Adrenal gland (tissue), 12 donors: ENCODE measurements around the gene N4BP2. TPM values are rescaled to one million over a fixed set of nuclear protein-coding genes. Genes with fewer than 3 reads are reported as not detected.

Experiments used
- DNase-seq, 7 donors: peaks; one replicate each; pipeline ENCODE4 v3.0.0-alpha.2; 2019 to 2020
- H3K27ac ChIP-seq, 5 donors: fragments of 200-600 bp; sonication (generic) in 4 of 5; 1 replicate in 3 of 5; 2 replicates in 2 of 5; pipeline versions ENCODE4 v1.5.1 to v1.8.0; 2016 to 2020; ENCODE audit warnings: mild to moderate bottlenecking in 1 of 5
- H3K27me3 ChIP-seq: fragments of 200-600 bp; 2 replicates; pipeline ENCODE4 v1.8.0; 2021
- H3K36me3 ChIP-seq, 2 donors: fragments of 200-600 bp; replicated peaks in 1 of 2; 1 replicate in 1 of 2; 2 replicates in 1 of 2; pipeline versions ENCODE4 v1.5.1 to v1.8.0; 2018 to 2022
- H3K4me1 ChIP-seq, 2 donors: fragments of 200-600 bp; replicated peaks in 1 of 2; 1 replicate in 1 of 2; 2 replicates in 1 of 2; pipeline versions ENCODE4 v1.5.1 to v1.8.0; 2018 to 2021
- H3K4me3 ChIP-seq, 4 donors: fragments of 200-600 bp; sonication (generic) in 3 of 4; one replicate each; pipeline ENCODE4 v1.5.1; 2016 to 2018
- H3K9me3 ChIP-seq, 3 donors: fragments of 200-600 bp; sonication (generic) in 1 of 3; replicated peaks in 1 of 3; 1 replicate in 2 of 3; 2 replicates in 1 of 3; pipeline versions ENCODE4 v1.5.1 to v1.8.0; 2016 to 2021
- CTCF ChIP-seq, 6 experiments: fragments of 450-650 bp in 4 of 6; fragments of 200-600 bp in 2 of 6; sonication (generic) in 1 of 6; IDR thresholded peaks; 1 replicate in 5 of 6; 2 replicates in 1 of 6; pipeline versions ENCODE4 v1.5.1 to v1.8.0; 2016 to 2021; ENCODE audit warnings: antibody characterized with exemption in 6 of 6, mild to moderate bottlenecking in 2 of 6, moderate library complexity in 1 of 6
- POLR2A ChIP-seq, 2 donors: fragments of 450-650 bp; IDR thresholded peaks; one replicate each; pipeline ENCODE4 v1.6.1; 2017; ENCODE audit warnings: antibody characterized with exemption in 2 of 2, mild to moderate bottlenecking in 2 of 2, moderate library complexity in 1 of 2
- WGBS, 4 donors: extraction: QIAGEN DNeasy Blood & Tissue Kit in 2 of 4; methylation state at CpG; one replicate each; pipeline versions ENCODE4 v1.1.5 to v1.1.7; 2013 to 2017; 5-methylcytosine and 5-hydroxymethylcytosine counted together
- intact Hi-C, 2 donors: fragments of 100-400 bp; cut with DNase I; formaldehyde crosslinking; loops; one replicate each; pipeline versions ENCODE4 v1.14.1 to v1.15.0; 2022 to 2023
- polyA plus RNA-seq, 3 donors: library from polyadenylated mRNA; stranded (reverse); fragments of 200-250 nt in 2 of 3; fragments of 350-450 nt in 1 of 3; fragmentation: Illumina TruSeq in 1 of 3; extraction: RNeasy Lipid Tissue Mini Kit (QIAGEN cat#74804) in 1 of 3; gene quantifications; one replicate each; pipeline ENCODE4 v1.2.3, GENCODE V29; 2013 to 2014
- total RNA-seq, 9 donors: library from RNA; depleted of rRNA in 4 of 9; stranded (reverse); fragments of >200 nt in 4 of 9; fragments of 120-200 nt in 1 of 9; fragmentation: NEBNext Ultra II Directional in 1 of 9; extraction: Animal tissue kit (Norgen Biotek cat#: 25700) in 1 of 9; gene quantifications; one replicate each; pipeline versions ENCODE4 v1.1.0 to v1.2.4, GENCODE V29; 2013 to 2023
- donor health status: healthy with polysubstance abuse.
- donor health status: Bipolar disorder and iron deficiency.
- donor health status: DM: yes; HTN: yes; CAD: no.
- donor health status: DM: no; HTN: no; CAD: no.
- donor health status: DM: no; HTN: no; CAD: no.
- donor health status: DM: yes; HTN: yes; CAD: no.

Gene N4BP2
- total and polyA plus RNA-seq, 12 donors = 0.97 to 15.1 (median 4.6) TPM

- Histone ChIP-seq H3K4me3 (no peak overlapping the region), H3K27me3 (no peaks in the 10 kb centered on the region), H3K27ac (no peak overlapping the region), H3K36me3 (no peaks in the 10 kb centered on the region), H3K9me3 (no peaks in the 10 kb centered on the region), H3K4me1 (no peaks in the 10 kb centered on the region)
- WGBS, 4 donors = 82 to 93% (median 89%) methylated on average over 4 of the region's 4 CpGs
- DNase-seq = no peak
- intact Hi-C loops = no loop called here
- TF ChIP-seq POLR2A (IDR thresholded peaks at IDR 0.05) (no peak), CTCF (IDR thresholded peaks at IDR 0.05) (no peak)
Observed at GRCh38 chr4:40157436-40157835, 100.8 kb downstream of the N4BP2 start.

DNA sequence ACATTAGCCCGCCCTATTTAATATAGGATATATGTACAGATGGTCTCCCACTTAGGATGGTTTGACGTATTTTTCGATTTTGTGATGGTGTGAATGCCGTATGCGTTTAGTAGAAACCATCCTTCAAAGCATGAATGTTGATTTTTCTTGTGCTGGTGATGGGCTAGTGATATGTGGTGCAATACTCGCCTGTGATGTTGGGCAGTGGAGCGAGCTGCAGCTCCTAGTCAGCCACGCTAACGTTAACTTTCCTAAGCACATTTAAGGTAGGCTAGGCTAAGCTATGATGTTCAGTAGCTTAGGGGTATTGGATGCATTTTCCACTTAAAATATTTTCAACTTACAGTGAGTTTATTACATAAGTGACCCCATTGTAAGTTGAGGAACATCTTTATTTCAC lies 103.6 kb downstream of the N4BP2 start:
- TF ChIP-seq CTCF (IDR thresholded peaks at IDR 0.05) (no peak), POLR2A (IDR thresholded peaks at IDR 0.05) (no peak)
- Histone ChIP-seq H3K27ac (no peak overlapping the region), H3K36me3 (no peaks in the 10 kb centered on the region), H3K27me3 (no peaks in the 10 kb centered on the region), H3K9me3 (no peaks in the 10 kb centered on the region), H3K4me3 (no peak overlapping the region), H3K4me1 (no peaks in the 10 kb centered on the region)
- intact Hi-C loops = no loop called here
- 91 to 97% (median 96%) methylated on average over 9 of the region's 9 CpGs for WGBS, 4 donors
- DNase-seq = no peak

GRCh38 chr4:40164459-40164858 lies 107.8 kb downstream of the N4BP2 start:
- H3K36me3 ChIP-seq = no peaks in the 10 kb centered on the region
- no peak for TF ChIP-seq CTCF (IDR thresholded peaks at IDR 0.05)
- no peak for TF ChIP-seq POLR2A (IDR thresholded peaks at IDR 0.05)
- peaks cover 0 to 7% (median 0%) of the 10 kb centered on the region in 3 donors for H3K9me3 ChIP-seq
- no peak overlapping the region for H3K27ac ChIP-seq
- intact Hi-C loops = no loop called here
- no peaks in the 10 kb centered on the region for H3K4me1 ChIP-seq
- no peak for DNase-seq
- H3K4me3 ChIP-seq = no peak overlapping the region
- WGBS, 4 donors = 70 to 92% (median 89%) methylated on average over 3 of the region's 3 CpGs
- no peaks in the 10 kb centered on the region for H3K27me3 ChIP-seq

- Histone ChIP-seq H3K4me1 (no peaks in the 10 kb centered on the region), H3K4me3 (no peak overlapping the region), H3K36me3 (no peaks in the 10 kb centered on the region), H3K9me3 (peaks cover 0 to 7% (median 0%) of the 10 kb centered on the region in 3 donors), H3K27me3 (no peaks in the 10 kb centered on the region), H3K27ac (no peak overlapping the region)
- intact Hi-C loops = no loop called here
- DNase-seq = no peak
- TF ChIP-seq CTCF (IDR thresholded peaks at IDR 0.05) = no peak
- TF ChIP-seq POLR2A (IDR thresholded peaks at IDR 0.05) = no peak
- 85 to 96% (median 87%) methylated on average over 1 of the region's 1 CpG for WGBS, 4 donors
Observed at GRCh38 chr4:40165916-40166315, 109.3 kb downstream of the N4BP2 start.
